ENCODE data around the gene ADAMTS4. TPM values are rescaled to one million over a fixed set of nuclear protein-coding genes. Genes with fewer than 3 reads are reported as not detected.

ADAMTS4 gene
- total and polyA plus RNA-seq, 2 donors (not counting 3 experiments of a cell fraction or from before 2014, with no cell fraction given) = 2.5 to 13.6 TPM

- no peaks in the 10 kb centered on the region for H3K9me1 ChIP-seq (replicated peaks; ENCODE audit: control insufficient read depth, extremely low read depth, insufficient read depth, low read length)
- peak overlapping the region; percentile 25 for H2AFZ ChIP-seq (ENCODE audit: low read depth, low read length)
- ChIA-PET POLR2A (no interaction called here), CTCF (no interaction called here)
- H3K9me3 ChIP-seq (replicated peaks; ENCODE audit: control insufficient read depth, insufficient read depth, low read length) = no peaks in the 10 kb centered on the region
- H3K27ac ChIP-seq (ENCODE audit: insufficient read depth, low read depth, low read length) = peak overlapping the region; percentile 26
- H3K9ac ChIP-seq (replicated peaks; ENCODE audit: extremely low read depth, insufficient read depth, low read length) = peak overlapping the region; percentile 68
- intact Hi-C loops (cut with micrococcal nuclease) = loop anchor here (2.0 kb wide), 1 partner anchor 41 kb away; the partner anchor contains the start of genes NIT1 and PFDN2
- FAIRE-seq (no peak), DNase-seq (ENCODE audit: low read depth, low spot score) (no peak)
- no TSS peak for BruUV-seq (replicated peaks)
- dilution Hi-C loops (cut with MboI; ENCODE audit: extremely low pct_ligation_motif_present, low sequenced_read_pairs) = no loop called here
- H3K79me2 ChIP-seq (ENCODE audit: control insufficient read depth, insufficient read depth, low read length) = peaks cover 7% of the 10 kb centered on the region
- H3K27me3 ChIP-seq (ENCODE audit: control insufficient read depth in 2 of 2, insufficient read depth in 2 of 2, low read length in 2 of 2) = no peaks in the 10 kb centered on the region
- peak overlapping the region; percentile 61 for H3K4me2 ChIP-seq (ENCODE audit: insufficient read depth, low read length)
- H4K20me1 ChIP-seq (replicated peaks; ENCODE audit: control insufficient read depth, extremely low read depth, insufficient read depth, low read length) = no peaks in the 10 kb centered on the region
- H3K4me1 ChIP-seq (ENCODE audit: control insufficient read depth, extremely low read depth, insufficient read depth, low read length) = peaks cover 7% of the 10 kb centered on the region
- H3K36me3 ChIP-seq (ENCODE audit: control insufficient read depth in 2 of 2, extremely low read depth in 1 of 2, insufficient read depth in 2 of 2, low read length in 2 of 2) = peaks cover 2 to 14% of the 10 kb centered on the region in 2 experiments
- TF ChIP-seq POLR2A (IDR thresholded peaks at IDR 0.05; ENCODE audit: low read depth, low read length) (no peak), CTCF (IDR thresholded peaks at IDR 0.05; ENCODE audit: extremely low read depth in 1 of 2, insufficient read depth in 1 of 2, low read depth in 1 of 2, low read length in 2 of 2) (no peak), MYC (IDR thresholded peaks at IDR 0.05; ENCODE audit: low read depth, low read length) (no peak), POLR2AphosphoS5 (IDR thresholded peaks at IDR 0.05; ENCODE audit: insufficient read depth, low read depth, low read length) (no peak), GATA2 (IDR thresholded peaks at IDR 0.05; ENCODE audit: insufficient read depth, insufficient read length, low read depth, low read length) (no peak), FOS (IDR thresholded peaks at IDR 0.05; ENCODE audit: borderline replicate concordance, insufficient read depth, low read length) (no peak), MAX (IDR thresholded peaks at IDR 0.05; ENCODE audit: insufficient read depth, insufficient read length) (no peak), EZH2 (IDR thresholded peaks at IDR 0.05; ENCODE audit: borderline replicate concordance, low read depth, low read length, severe bottlenecking) (no peak), JUN (IDR thresholded peaks at IDR 0.05; ENCODE audit: borderline replicate concordance, insufficient read depth, insufficient read length, low read depth) (no peak)
- peak overlapping the region; percentile 51 to 76 (median 65) for H3K4me3 ChIP-seq (replicated peaks in 1 of 3; ENCODE audit: insufficient read depth in 1 of 3, low read depth in 1 of 3, low read length in 3 of 3)
These were observed 39.0 kb downstream of the ADAMTS4 start for GRCh38 chr1:161159913-161160243.

Data from endothelial cell of umbilical vein (primary cell).